Activated CD8-positive, alpha-beta memory T cell treated with anti-CD3 and anti-CD28 coated beads, Interleukin-2, amount 50 U/mL, for 1 hour (primary cell): Measurements from ENCODE around the gene FIGLA.
"Not testable (repeated sequence)": the region's sequence is repeated elsewhere in the genome, so short reads cannot be mapped to it uniquely, and the experiment has no call there.

ENCODE experiments used
- DNase-seq: peaks from one replicate; pipeline ENCODE4 v3.0.0-alpha.2; 2020; ENCODE audit errors: extremely low read depth

Gene FIGLA

DNA sequence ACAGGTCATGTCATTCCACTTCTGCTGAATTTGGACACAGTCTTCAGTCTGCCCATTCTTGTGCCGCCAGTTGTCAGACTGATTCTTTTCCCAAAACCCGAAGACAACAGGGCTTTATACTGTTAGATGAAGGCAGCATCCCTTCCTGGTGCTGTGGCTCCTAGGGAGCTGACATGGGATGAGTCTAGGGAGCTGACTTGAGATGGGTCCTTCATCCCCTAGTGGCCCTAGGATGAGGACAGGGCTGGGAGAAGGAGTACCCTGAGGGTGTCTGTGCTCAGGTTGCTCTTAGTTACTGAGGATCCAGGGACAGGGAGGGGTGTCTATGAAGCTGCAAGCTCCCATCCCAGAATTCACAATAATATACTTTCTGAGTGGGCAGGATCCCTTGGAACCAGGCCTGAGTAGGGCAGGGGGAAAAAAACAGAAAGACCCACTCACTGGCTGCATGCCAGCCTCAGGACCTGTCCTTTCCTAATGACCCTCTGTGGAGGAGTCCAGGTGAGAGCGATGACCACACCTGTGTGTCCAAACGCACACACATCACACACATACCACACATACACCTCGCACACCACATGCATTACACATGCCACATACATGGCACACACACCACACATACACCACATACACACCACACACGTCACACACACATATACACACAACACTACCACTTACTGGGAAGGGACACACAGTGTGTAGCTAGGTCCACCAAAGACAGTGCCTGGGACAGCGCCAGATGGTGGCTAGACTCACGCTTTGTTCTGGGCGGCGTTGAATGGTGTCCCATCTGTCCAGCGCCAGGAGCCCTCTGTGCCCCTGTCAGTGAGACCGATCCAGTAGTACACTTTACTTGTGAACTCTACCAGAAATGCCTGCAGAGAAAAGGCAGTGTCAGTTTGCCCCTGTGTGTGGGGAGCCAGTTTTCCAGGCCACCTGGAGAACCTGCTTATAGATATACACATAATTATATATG, 18.8 kb upstream of the FIGLA start:
- DNase-seq = no peak

- no peak for DNase-seq
Measured at GRCh38 chr2:70807828-70808118, 17.3 kb upstream of the FIGLA start.

DNA sequence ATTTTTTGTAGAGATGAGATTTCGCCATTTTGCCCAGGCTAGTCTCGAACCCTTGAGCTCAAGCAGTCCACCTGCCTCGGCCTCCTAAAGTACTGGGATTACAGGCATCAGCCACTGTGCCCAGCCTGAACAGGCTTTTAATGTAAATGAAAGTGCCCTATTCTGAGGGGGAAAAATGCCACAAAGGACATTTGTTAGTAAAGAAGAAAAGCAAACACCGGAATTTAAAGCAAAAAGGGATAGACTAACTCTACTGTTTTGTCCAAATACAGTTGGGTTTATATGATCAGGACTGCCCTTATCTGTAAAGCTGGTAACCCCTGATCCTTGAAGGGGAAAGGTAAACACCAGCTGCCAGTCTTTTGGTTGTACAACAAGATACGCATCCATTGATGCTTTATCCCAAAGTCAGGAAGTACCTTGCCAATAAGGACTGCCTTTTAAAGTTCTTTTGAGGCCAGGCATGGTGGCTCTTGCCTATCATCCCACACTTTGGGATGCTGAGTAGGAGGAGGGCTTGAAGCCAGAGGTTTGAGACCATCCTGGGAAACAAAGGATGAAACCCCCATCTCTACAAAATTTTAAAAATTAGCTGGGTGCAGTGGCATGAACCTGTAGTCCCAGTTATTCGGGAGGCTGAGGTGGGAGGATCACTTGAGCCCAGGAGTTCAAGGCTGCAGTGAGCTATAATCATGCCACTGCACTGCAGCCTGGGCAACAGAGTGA, 16.8 kb upstream of the FIGLA start:
- no peak for DNase-seq

DNA sequence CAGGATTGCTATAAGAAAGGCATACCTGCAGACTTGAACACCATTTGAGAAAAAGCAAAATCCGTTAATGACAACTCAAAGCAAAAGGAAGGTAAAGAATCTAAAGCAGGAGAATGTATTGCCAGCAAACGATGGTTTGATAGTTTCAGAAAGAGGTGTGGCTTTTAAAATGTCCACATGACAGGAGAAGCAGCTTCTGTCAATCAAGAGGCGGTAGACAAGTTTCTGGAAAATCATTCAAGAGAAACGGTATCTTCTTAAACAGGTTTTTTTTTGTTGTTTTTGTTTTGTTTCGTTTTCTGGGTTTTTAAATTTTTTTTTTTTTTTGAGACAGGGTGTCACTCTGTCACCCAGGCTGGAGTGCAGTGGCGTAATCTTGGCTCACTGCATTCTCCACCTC, 16.2 kb upstream of the FIGLA start:
- no peak for DNase-seq

GRCh38 chr2:70806013-70806412, 15.6 kb upstream of the FIGLA start:
- DNase-seq = no peak

- no peak for DNase-seq
Measured at GRCh38 chr2:70801607-70802263, 11.3 kb upstream of the FIGLA start.

DNA sequence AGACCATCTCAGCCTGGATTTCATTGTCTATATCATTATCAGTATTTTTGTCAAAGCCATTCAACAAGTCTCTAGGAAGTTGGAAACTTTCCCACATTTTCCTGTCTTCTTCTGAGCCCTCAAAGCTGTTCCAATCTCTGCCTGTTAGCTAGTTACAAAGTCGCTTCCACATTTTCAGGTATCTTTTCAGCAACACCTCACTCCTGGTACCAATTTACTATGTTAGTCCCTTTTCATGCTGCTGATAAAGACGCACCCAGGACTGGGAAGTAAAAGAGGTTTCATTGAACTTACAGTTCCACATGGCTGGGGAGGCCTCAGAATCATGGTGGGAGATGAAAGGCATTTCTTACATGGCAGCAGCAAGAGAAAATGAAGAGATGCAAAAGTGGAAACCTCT, 9.3 kb upstream of the FIGLA start:
- DNase-seq = no peak

- DNase-seq = not testable (repeated sequence)
Measured at GRCh38 chr2:70797996-70798395, 7.6 kb upstream of the FIGLA start.

DNA sequence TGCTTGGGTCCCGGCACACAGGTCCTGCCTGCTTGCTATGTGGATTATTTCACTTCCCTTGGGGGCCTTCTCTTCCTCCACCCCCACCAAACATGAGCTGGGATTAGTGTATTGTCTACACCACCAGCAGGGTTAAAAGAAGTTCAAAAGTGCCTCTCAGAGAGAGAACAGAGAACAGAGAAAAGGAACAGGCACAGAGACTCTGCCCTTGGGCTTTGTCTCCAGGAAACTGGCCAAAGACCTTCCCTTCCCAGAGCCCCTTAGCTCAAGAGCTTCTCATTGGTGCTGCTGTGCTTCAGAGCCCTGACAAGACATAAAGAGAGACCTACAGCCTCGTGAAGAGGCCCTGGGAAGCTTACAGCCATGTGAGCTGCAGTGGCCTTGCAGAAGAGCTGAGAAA, 7.1 kb upstream of the FIGLA start:
- no peak for DNase-seq

GRCh38 chr2:70796262-70796661, 5.8 kb upstream of the FIGLA start:
- DNase-seq = no peak

DNA sequence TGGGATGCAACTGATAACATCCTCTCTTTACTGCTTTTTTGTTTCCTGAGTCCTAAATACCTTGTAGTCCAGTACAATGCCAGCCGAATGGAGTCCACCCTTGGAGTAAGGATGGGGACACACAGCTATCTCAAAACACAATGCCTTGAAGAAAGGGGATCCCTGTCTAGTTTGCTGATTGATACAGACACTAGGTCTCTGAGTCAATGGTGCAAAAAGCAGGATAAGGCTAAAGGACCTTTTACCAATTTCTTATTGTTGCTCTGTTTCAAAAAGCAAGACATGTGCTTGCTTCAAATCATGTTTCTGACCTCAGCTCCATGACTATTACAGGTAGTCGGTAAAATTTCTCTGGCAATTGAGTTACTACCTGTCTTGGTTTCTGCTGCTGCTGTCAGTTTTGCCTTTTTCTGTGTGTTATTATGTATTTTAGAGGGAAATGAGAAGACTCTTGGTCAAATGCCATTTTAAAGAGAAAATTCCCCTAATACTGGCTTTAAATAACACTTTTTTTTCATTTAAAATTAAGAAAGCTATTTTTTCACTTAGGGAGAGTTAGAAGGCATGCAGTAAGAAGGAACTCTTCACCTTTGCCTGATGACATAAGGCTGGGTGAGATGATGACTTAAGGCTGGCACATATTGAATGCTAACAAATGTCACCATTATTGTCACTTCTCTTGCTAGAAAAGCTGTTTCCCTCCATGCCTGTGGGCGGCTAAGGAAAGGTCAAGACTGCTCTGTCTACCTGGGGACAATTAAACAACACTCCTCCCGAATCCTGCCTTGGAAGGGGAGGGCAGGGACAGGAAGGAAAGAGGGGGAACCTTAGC, 4.9 kb upstream of the FIGLA start:
- no peak for DNase-seq

DNA sequence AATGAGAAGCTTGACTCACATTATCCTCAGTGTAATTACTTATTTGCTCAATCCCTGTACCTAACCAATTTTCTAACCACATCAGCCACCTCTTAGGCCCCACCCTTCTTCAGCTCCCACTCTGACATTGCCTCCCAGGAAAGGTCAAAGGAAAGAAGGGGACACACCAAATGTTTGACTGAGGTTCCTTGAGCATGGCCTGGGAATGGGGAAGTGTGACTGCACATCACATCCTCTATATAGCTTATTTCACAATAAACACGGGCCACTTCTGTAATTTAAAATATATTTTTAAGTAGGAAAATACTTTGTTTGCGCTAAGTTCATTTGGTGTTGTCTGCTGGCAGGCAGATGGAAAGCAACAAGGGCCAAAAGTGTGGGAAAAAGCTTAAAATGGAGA, 3.0 kb upstream of the FIGLA start:
- DNase-seq = no peak

DNA sequence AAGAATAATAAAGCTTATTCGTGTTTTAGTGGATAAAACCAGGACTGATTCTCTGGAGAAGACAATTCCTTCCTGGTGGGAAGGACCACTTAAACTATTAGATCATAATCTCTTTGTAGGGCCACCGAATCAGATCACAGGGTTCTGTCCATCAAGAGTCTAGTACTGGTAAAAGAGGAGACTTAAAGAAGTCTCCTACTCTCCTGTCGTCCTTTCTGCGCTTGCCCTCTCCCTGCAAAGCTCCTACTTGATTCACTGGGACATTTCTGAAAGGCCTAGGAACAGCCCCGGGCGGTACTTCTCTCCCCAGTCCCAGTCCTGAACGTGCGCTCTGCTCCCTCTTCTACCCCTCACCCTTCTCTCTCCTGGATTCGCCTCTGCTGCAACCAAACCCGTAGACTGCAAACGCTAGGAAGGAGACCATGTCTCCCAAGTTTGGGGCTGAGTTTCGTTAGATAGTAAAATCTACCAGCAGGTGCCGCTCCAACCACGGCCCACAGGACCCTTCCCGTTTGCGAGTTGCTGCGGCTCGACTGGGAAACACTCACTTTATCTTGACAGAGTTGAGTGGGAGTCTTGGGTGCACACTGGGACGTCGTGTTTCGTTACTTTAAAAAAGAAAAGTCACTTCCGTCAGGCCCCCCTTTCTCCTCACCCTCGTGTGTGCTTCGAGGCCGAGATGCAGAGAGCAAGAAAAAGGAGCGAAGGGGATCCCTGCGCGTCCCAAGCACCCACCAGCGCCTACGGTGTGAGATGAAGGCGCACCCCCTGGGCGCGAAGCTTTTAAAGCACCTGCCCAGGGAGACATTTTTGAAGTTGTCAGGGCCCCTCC, 923 bp downstream of the FIGLA start:
- peak; percentile 19 for DNase-seq

GRCh38 chr2:70785137-70785911, 5.1 kb downstream of the FIGLA start:
- no peak for DNase-seq

GRCh38 chr2:70784320-70784719, 6.1 kb downstream of the FIGLA start:
- no peak for DNase-seq

- no peak for DNase-seq
Measured at GRCh38 chr2:70779911-70780545, 10.4 kb downstream of the FIGLA start.

DNA sequence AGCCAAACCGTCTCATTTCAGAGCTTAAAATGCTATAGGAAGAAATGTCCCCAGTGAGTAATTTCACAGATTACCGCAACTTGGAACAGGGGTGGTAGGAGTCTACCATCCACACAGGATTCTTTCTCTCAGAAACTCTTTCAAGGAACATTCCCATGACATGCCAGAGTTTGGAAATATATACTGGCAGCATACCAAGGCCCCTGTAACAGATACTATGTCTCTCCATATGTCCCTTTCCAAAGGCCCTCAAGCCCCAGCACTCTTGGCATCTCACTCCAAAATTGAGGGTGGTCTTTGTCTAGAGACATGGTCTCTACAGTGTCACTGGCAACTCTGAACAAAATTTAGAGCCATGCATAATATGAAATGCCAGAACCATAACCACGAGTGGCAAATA, 11.0 kb downstream of the FIGLA start:
- no peak for DNase-seq

DNA sequence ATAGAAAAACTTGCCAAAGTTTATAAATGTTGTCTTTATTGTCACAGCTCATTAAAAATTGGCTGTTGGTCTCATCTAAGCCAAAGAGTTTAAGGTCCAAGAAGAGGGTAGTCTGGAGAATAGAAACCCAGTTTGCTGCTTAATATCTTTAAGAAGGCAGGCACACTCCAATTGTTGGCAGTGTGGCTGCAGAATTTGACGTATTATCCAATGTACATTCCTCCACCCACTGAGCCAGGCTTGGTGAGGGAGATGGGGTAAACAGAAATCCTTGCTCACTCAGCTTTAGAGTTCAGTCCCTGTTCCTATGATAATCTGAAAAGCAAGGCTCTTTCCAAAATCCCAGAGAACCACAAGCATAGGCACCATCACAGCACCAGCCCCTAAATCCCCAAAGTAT, 11.8 kb downstream of the FIGLA start:
- no peak for DNase-seq

- DNase-seq = no peak
Measured at GRCh38 chr2:70777450-70777849, 13.0 kb downstream of the FIGLA start.

DNA sequence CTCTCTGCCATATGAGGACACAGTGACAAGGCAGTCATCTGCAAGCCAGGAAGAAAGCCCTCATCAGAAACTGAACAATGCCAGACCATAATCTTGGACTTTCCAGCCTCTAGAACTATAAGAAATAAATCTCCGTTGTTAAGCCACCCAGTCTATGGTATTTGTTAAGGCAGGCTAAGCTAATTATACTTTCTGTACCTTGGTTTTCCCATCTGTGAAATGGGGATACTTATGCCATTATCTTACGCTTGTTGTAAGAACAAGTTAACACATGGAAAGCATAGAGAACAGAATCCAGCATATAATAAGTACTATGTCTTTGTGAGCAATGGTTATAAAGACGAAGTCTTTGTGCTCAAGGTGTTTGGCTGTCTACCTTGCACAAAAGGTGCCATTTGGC, 14.2 kb downstream of the FIGLA start:
- no peak for DNase-seq
